Ovary (tissue), 3 donors: ENCODE data around the gene AVEN.

Source experiments
- EP300 ChIP-seq: sonication (generic); formaldehyde crosslinking; IDR thresholded peaks from one replicate; pipeline ENCODE4 v1.6.1; 2017; ENCODE audit warnings: antibody characterized with exemption
- TF ChIP-seq, protein P1 (sequence below), 3 donors: fragments of 450-650 bp in 2 of 3; fragments of 200-600 bp in 1 of 3; IDR thresholded peaks; one replicate each; pipeline versions ENCODE4 v1.5.1 to v1.8.0; 2016 to 2022; ENCODE audit warnings: antibody characterized with exemption in 3 of 3, mild to moderate bottlenecking in 1 of 3
- donor health status: DM: no; HTN: no; CAD: no.

DNA sequence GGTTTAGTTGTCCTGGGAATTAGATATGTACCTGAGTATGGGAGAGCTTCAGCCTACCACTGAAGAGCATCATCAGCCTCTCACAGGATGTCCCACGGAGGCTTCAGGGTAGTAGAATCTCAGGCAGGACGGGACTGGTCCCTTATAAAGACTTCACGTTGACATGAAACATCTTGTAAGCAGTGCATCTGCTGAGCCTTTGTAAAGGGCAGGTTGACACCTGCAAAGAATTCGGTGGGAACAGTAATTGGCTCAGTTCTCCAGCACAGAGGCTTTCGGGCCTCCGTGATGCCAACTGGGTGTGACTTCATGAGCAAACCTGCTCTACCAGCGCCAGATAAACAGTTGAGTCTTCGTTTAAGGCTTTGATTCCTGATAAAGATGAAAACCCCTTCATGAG is 26.9 kb upstream of the AVEN start:
- TF ChIP-seq, protein P1, sequence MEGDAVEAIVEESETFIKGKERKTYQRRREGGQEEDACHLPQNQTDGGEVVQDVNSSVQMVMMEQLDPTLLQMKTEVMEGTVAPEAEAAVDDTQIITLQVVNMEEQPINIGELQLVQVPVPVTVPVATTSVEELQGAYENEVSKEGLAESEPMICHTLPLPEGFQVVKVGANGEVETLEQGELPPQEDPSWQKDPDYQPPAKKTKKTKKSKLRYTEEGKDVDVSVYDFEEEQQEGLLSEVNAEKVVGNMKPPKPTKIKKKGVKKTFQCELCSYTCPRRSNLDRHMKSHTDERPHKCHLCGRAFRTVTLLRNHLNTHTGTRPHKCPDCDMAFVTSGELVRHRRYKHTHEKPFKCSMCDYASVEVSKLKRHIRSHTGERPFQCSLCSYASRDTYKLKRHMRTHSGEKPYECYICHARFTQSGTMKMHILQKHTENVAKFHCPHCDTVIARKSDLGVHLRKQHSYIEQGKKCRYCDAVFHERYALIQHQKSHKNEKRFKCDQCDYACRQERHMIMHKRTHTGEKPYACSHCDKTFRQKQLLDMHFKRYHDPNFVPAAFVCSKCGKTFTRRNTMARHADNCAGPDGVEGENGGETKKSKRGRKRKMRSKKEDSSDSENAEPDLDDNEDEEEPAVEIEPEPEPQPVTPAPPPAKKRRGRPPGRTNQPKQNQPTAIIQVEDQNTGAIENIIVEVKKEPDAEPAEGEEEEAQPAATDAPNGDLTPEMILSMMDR (IDR thresholded peaks at IDR 0.05), result no peak
- TF ChIP-seq EP300, result no peak
